H1 (cell line): ENCODE results near the gene TNIK. TPM values are rescaled to one million over a fixed set of nuclear protein-coding genes. Genes with fewer than 3 reads are reported as not detected.

Source experiments
- CBX5 ChIP-seq: fragments of 300-800, 300-1000 bp; sonication (generic); IDR thresholded peaks from 2 replicates; pipeline ENCODE4 v1.7.1; 2016; ENCODE audit warnings: antibody characterized with exemption, low read length, low read depth
- CHD2 ChIP-seq: IDR thresholded peaks from 2 replicates; pipeline ENCODE4 v1.6.1; 2012; ENCODE audit warnings: low read length, improper control_type of control experiment
- CTBP2 ChIP-seq: IDR thresholded peaks from 2 replicates; pipeline ENCODE4 v1.7.0; 2011; ENCODE audit warnings: borderline replicate concordance, mild to moderate bottlenecking, moderate library complexity, mixed read lengths, low read length; ENCODE audit not compliant: insufficient read depth, insufficient read length
- JUND ChIP-seq: IDR thresholded peaks from 2 replicates; pipeline ENCODE4 v1.6.1; 2011; ENCODE audit warnings: mild to moderate bottlenecking, improper control_type of control experiment, low read length
- POLR2AphosphoS5 ChIP-seq: IDR thresholded peaks from 2 replicates; pipeline ENCODE4 v1.6.1; 2011; ENCODE audit warnings: low read depth, low read length
- RBBP5 ChIP-seq: IDR thresholded peaks from 2 replicates; pipeline ENCODE4 v1.7.1; 2012; ENCODE audit warnings: low read depth, mild to moderate bottlenecking, inconsistent platforms, low read length, moderate library complexity, borderline replicate concordance
- RXRA ChIP-seq: IDR thresholded peaks from 2 replicates; pipeline ENCODE4 v1.6.1; 2011; ENCODE audit warnings: low read depth, mild to moderate bottlenecking, low read length, moderate library complexity; ENCODE audit not compliant: insufficient read depth
- SP1 ChIP-seq: IDR thresholded peaks from 2 replicates; pipeline ENCODE4 v1.6.1; 2011; ENCODE audit warnings: low read depth, low read length
- TAF1 ChIP-seq: IDR thresholded peaks from 2 replicates; pipeline ENCODE4 v1.6.1; 2011; ENCODE audit warnings: mild to moderate bottlenecking, low read depth, low read length
- TAF7 ChIP-seq: optimal IDR thresholded peaks from 2 replicates; pipeline ENCODE3; 2011; ENCODE audit warnings: low read depth, mild to moderate bottlenecking, inconsistent platforms, low read length, moderate library complexity, borderline replicate concordance
- polyA plus RNA-seq, 7 experiments: library from polyadenylated mRNA; depleted of rRNA in 3 of 7; stranded (reverse) in 5 of 7; unstranded in 2 of 7; fragments of >200 nt in 5 of 7; fragments of 200-250 nt in 2 of 7; gene quantifications; 1 replicate in 5 of 7; 2 replicates in 1 of 7; 4 replicates in 1 of 7; pipeline versions ENCODE4 v1.2.1 to v1.2.3, GENCODE V29; 2011 to 2013; ENCODE audit warnings: missing spikeins in 2 of 7, mixed read lengths in 2 of 7
- total RNA-seq: library from RNA; stranded (reverse); fragmentation: NEBNext Ultra II Directional; extraction: Animal tissue kit (Norgen Biotek cat#: 25700); gene quantifications from 2 replicates; pipeline ENCODE4 v1.2.1, GENCODE V29; 2021

TNIK gene
- total and polyA plus RNA-seq, 2 of the 8 experiments (the other 6 are each of a cell fraction or from before 2014, with no cell fraction given) = 7.4 to 42.0 TPM

DNA sequence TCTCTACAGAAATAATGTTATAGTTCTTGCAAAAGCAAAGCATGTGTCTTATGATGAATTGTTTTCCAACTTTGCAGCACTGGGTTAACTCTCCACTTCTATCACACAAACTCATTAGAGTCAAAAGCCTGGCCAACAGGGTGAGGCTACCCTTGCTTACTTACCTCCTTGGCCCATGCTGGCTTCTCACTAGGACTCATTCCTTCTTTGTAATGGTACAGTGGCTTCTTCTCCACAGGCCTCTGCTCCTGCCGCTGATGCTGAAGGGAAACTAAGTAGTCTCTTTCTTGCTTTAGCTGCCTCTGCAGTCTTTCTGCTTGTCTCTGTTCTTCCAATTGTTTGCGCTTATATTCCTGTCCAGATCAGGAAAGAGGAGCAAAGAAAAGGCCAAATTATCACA lies 322.2 kb downstream of the TNIK start (continued):
- TF ChIP-seq RXRA = no peak
- no peak for TF ChIP-seq POLR2AphosphoS5
- TF ChIP-seq SP1 = no peak
- TF ChIP-seq CTBP2 = no peak
- TF ChIP-seq RBBP5 = no peak
- TF ChIP-seq CHD2 = no peak
- no peak for TF ChIP-seq CBX5
- no peak for TF ChIP-seq JUND
- TF ChIP-seq TAF1 = no peak
- no peak for TF ChIP-seq TAF7
